Measurements from ENCODE around the gene MME.

- TF ChIP-seq EGR1 (IDR thresholded peaks at IDR 0.05; ENCODE audit: low read depth in 2 of 2) (no peak), RAD21 (IDR thresholded peaks at IDR 0.05) (no peak), CTCF (IDR thresholded peaks at IDR 0.05; ENCODE audit: low read depth, low read length, missing input control) (no peak), ZBTB33 (IDR thresholded peaks at IDR 0.05) (no peak), TAF1 (conservative IDR thresholded peaks at IDR 0.05) (no peak), JUND (IDR thresholded peaks at IDR 0.05) (no peak), SP1 (IDR thresholded peaks at IDR 0.05) (no peak)
- TF ChIP-seq, protein P1, sequence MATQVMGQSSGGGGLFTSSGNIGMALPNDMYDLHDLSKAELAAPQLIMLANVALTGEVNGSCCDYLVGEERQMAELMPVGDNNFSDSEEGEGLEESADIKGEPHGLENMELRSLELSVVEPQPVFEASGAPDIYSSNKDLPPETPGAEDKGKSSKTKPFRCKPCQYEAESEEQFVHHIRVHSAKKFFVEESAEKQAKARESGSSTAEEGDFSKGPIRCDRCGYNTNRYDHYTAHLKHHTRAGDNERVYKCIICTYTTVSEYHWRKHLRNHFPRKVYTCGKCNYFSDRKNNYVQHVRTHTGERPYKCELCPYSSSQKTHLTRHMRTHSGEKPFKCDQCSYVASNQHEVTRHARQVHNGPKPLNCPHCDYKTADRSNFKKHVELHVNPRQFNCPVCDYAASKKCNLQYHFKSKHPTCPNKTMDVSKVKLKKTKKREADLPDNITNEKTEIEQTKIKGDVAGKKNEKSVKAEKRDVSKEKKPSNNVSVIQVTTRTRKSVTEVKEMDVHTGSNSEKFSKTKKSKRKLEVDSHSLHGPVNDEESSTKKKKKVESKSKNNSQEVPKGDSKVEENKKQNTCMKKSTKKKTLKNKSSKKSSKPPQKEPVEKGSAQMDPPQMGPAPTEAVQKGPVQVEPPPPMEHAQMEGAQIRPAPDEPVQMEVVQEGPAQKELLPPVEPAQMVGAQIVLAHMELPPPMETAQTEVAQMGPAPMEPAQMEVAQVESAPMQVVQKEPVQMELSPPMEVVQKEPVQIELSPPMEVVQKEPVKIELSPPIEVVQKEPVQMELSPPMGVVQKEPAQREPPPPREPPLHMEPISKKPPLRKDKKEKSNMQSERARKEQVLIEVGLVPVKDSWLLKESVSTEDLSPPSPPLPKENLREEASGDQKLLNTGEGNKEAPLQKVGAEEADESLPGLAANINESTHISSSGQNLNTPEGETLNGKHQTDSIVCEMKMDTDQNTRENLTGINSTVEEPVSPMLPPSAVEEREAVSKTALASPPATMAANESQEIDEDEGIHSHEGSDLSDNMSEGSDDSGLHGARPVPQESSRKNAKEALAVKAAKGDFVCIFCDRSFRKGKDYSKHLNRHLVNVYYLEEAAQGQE (IDR thresholded peaks at IDR 0.05) = no peak
Measured at GRCh38 chr3:155179437-155179827, 99.3 kb downstream of the MME start.

All from liver (tissue), 3 donors.